HCT116 (cell line): ENCODE data around the gene SPATA7. TPM values are rescaled to one million over a fixed set of nuclear protein-coding genes. Genes with fewer than 3 reads are reported as not detected.

ENCODE experiments used
- ATAC-seq: fragments of 200-7000 bp; cut with Tn5 transposase; 2 replicates; pipeline ENCODE4 v1.9.1; 2020; ENCODE audit warnings: mild to moderate bottlenecking, moderate library complexity
- BruUV-seq: library from RNA; stranded (reverse); fragments of 400-500 nt; replicated peaks from 2 replicates; lab custom pipeline; 2021; lab: Mats Ljungman, UMichigan
- CTCF ChIA-PET: fragments of 300-600 bp; sonication (Branson Sonifier 250); formaldehyde crosslinking; loops from one replicate; lab custom pipeline; 2021; ENCODE audit warnings: antibody characterized with exemption; lab: Charles Lee
- POLR2A ChIA-PET: fragments of 300-600, 350-600 bp; sonication (Branson Sonifier 250); formaldehyde crosslinking; loops from one replicate; lab custom pipeline; 2021; ENCODE audit warnings: antibody characterized with exemption; lab: Charles Lee
- RAD21 ChIA-PET, 2 experiments: fragments of 300-600 bp; sonication (Branson Sonifier 250); formaldehyde crosslinking; loops; one replicate each; lab custom pipeline; 2023; ENCODE audit warnings: low total read pairs in 2 of 2; ENCODE audit not compliant: uncharacterized antibody in 2 of 2, unreplicated experiment in 2 of 2, low non-redundant PET in 1 of 2; lab: Charles Lee
- DNase-seq: peaks from one replicate; pipeline ENCODE4 v3.0.0-alpha.2; 2010; ENCODE audit warnings: low read depth, low spot score
- H2AFZ ChIP-seq: fragments of 200-600 bp; shearing (Covaris generic), sonication (generic); 2 replicates; pipeline ENCODE4 v1.6.1; 2017; ENCODE audit warnings: low read depth, mixed run types, mixed read lengths, antibody characterized with exemption, low read length; ENCODE audit not compliant: poor library complexity, severe bottlenecking
- H3K27ac ChIP-seq: 2 replicates; pipeline ENCODE4 v1.5.1; 2012; ENCODE audit warnings: low read depth, low read length
- H3K27me3 ChIP-seq: fragments of 200-600 bp; sonication (generic); 2 replicates; pipeline ENCODE4 v1.6.1; 2016; ENCODE audit warnings: mixed run types, low read length, mixed read lengths; ENCODE audit not compliant: insufficient read depth
- H3K36me3 ChIP-seq, 2 experiments: fragments of 200-500 bp in 1 of 2; fragments of 200-600 bp in 1 of 2; sonication (Bioruptor generic) in 1 of 2; sonication (generic) in 1 of 2; 2 replicates each; pipeline versions ENCODE4 v1.5.1 to v1.6.1; 2014 to 2016; ENCODE audit warnings: low read length in 2 of 2, inconsistent platforms in 1 of 2, mixed read lengths in 1 of 2, mixed run types in 1 of 2; ENCODE audit not compliant: insufficient read depth in 2 of 2, control insufficient read depth in 1 of 2
- H3K4me1 ChIP-seq, 2 experiments: fragments of 200-600 bp in 1 of 2; sonication (generic) in 1 of 2; 2 replicates each; pipeline versions ENCODE4 v1.5.1 to v1.6.1; 2012 to 2017; ENCODE audit warnings: low read length in 2 of 2, inconsistent platforms in 1 of 2, mild to moderate bottlenecking in 1 of 2, mixed read lengths in 1 of 2, mixed run types in 1 of 2, moderate library complexity in 1 of 2; ENCODE audit not compliant: insufficient read depth in 2 of 2, control insufficient read depth in 1 of 2
- H3K4me2 ChIP-seq: fragments of 200-600 bp; sonication (generic); 2 replicates; pipeline ENCODE4 v1.6.1; 2017; ENCODE audit warnings: mixed run types, low read length, mixed read lengths
- H3K4me3 ChIP-seq, 2 experiments: fragments of 200-600 bp in 1 of 2; sonication (generic) in 1 of 2; replicated peaks in 1 of 2; 2 replicates each; pipeline ENCODE4 v1.5.1; 2011 to 2016; ENCODE audit warnings: low read length in 2 of 2, control low read depth in 1 of 2, low read depth in 1 of 2, mild to moderate bottlenecking in 1 of 2, mixed read lengths in 1 of 2, mixed run types in 1 of 2
- H3K79me2 ChIP-seq: fragments of 200-600 bp; sonication (generic); 2 replicates; pipeline ENCODE4 v1.6.1; 2017; ENCODE audit warnings: mild to moderate bottlenecking, mixed run types, low read length, moderate library complexity, mixed read lengths; ENCODE audit not compliant: insufficient read depth
- H3K9ac ChIP-seq: fragments of 200-600 bp; sonication (generic); 2 replicates; pipeline ENCODE4 v1.6.1; 2016; ENCODE audit warnings: low read length, mixed read lengths
- H3K9me2 ChIP-seq: fragments of 200-600 bp; sonication (generic), shearing (Covaris generic); 2 replicates; pipeline ENCODE4 v1.6.1; 2017; ENCODE audit warnings: mixed run types, mild to moderate bottlenecking, moderate library complexity; ENCODE audit not compliant: insufficient read depth
- H3K9me3 ChIP-seq, 2 experiments: fragments of 200-500 bp in 1 of 2; fragments of 200-600 bp in 1 of 2; sonication (Bioruptor generic) in 1 of 2; sonication (generic) in 1 of 2; 2 replicates each; pipeline ENCODE4 v1.6.1; 2014 to 2017; ENCODE audit warnings: low read length in 2 of 2, mixed read lengths in 2 of 2, inconsistent platforms in 1 of 2, low read depth in 1 of 2, mild to moderate bottlenecking in 1 of 2, mixed run types in 1 of 2, moderate library complexity in 1 of 2; ENCODE audit not compliant: control insufficient read depth in 1 of 2, insufficient read depth in 1 of 2
- H4K20me1 ChIP-seq: fragments of 200-600 bp; sonication (generic), shearing (Covaris generic); 2 replicates; pipeline ENCODE4 v1.6.1; 2017; ENCODE audit warnings: mixed run types, mild to moderate bottlenecking, moderate library complexity; ENCODE audit not compliant: insufficient read depth
- ATF3 ChIP-seq: IDR thresholded peaks from 2 replicates; pipeline ENCODE4 v1.6.1; 2012
- CBX3 ChIP-seq: IDR thresholded peaks from 2 replicates; pipeline ENCODE4 v1.6.1; 2012; ENCODE audit warnings: low read depth
- CEBPB ChIP-seq: IDR thresholded peaks from 2 replicates; pipeline ENCODE4 v1.6.1; 2012; ENCODE audit warnings: low read depth
- CTCF ChIP-seq, 3 experiments: fragments of 200-600 bp in 1 of 3; sonication (generic) in 1 of 3; IDR thresholded peaks in 2 of 3; conservative IDR thresholded peaks in 1 of 3; 2 replicates each; pipeline ENCODE4 v1.5.1; 2012 to 2017; ENCODE audit warnings: low read depth in 2 of 3, low read length in 2 of 3, antibody characterized with exemption in 1 of 3, borderline replicate concordance in 1 of 3, control low read depth in 1 of 3, mild to moderate bottlenecking in 1 of 3, mixed read lengths in 1 of 3, mixed run types in 1 of 3, moderate library complexity in 1 of 3; ENCODE audit not compliant: insufficient read depth in 1 of 3
- EGR1 ChIP-seq: IDR thresholded peaks from 2 replicates; pipeline ENCODE4 v1.6.1; 2012; ENCODE audit warnings: low read depth
- ELF1 ChIP-seq: IDR thresholded peaks from 2 replicates; pipeline ENCODE4 v1.6.1; 2012; ENCODE audit warnings: low read depth, borderline replicate concordance
- EZH2 ChIP-seq: fragments of 200-600 bp; sonication (generic); IDR thresholded peaks from 2 replicates; pipeline ENCODE4 v1.6.1; 2017; ENCODE audit warnings: antibody characterized with exemption, mixed run types
- EZH2phosphoT487 ChIP-seq: fragments of 200-600 bp; IDR thresholded peaks from 2 replicates; pipeline ENCODE4 v1.6.1; 2018; ENCODE audit warnings: antibody characterized with exemption, borderline replicate concordance
- FOSL1 ChIP-seq: IDR thresholded peaks from 2 replicates; pipeline ENCODE4 v1.6.1; 2012; ENCODE audit warnings: low read depth
- JUND ChIP-seq: IDR thresholded peaks from 2 replicates; pipeline ENCODE4 v1.6.1; 2012
- MAX ChIP-seq: IDR thresholded peaks from 2 replicates; pipeline ENCODE4 v1.6.1; 2012
- RAD21 ChIP-seq: IDR thresholded peaks from 2 replicates; pipeline ENCODE4 v1.6.1; 2012; ENCODE audit warnings: low read depth, mild to moderate bottlenecking
- REST ChIP-seq: IDR thresholded peaks from 2 replicates; pipeline ENCODE4 v1.6.1; 2012; ENCODE audit warnings: low read depth
- SIN3A ChIP-seq: IDR thresholded peaks from 2 replicates; pipeline ENCODE4 v1.6.1; 2012; ENCODE audit warnings: low read depth
- SP1 ChIP-seq: IDR thresholded peaks from 2 replicates; pipeline ENCODE4 v1.6.1; 2012; ENCODE audit warnings: low read depth
- SRF ChIP-seq: IDR thresholded peaks from 2 replicates; pipeline ENCODE4 v1.6.1; 2012; ENCODE audit warnings: low read depth
- TCF7L2 ChIP-seq: IDR thresholded peaks from 2 replicates; pipeline ENCODE4 v1.7.0; 2011; ENCODE audit warnings: borderline replicate concordance, inconsistent platforms; ENCODE audit not compliant: insufficient read depth, insufficient read length; ENCODE audit errors: extremely low read depth
- intact Hi-C: fragments of 100-400 bp; cut with micrococcal nuclease; formaldehyde crosslinking; loops from 2 replicates; pipeline ENCODE4 v1.10.0; 2022
- total RNA-seq: library from RNA; stranded (reverse); gene quantifications from one replicate; pipeline ENCODE4 v1.2.1, GENCODE V29; 2021; ENCODE audit not compliant: unreplicated experiment

Gene SPATA7
- total RNA-seq, 1 experiment from 2014 or later, result 6.2 TPM

GRCh38 chr14:88477513-88478250 is 92.2 kb downstream of the SPATA7 start (continued):
- no peak for TF ChIP-seq MAX
- TF ChIP-seq JUND, result no peak
- TF ChIP-seq CEBPB, result no peak
- TF ChIP-seq CBX3, result no peak
- no peak for TF ChIP-seq FOSL1

- Histone ChIP-seq H3K9me3 (no peaks in the 10 kb centered on the region), H2AFZ (no peak overlapping the region), H4K20me1 (no peaks in the 10 kb centered on the region), H3K4me3 (no peak overlapping the region), H3K36me3 (no peaks in the 10 kb centered on the region; a peak in 1 of 4 replicates), H3K27ac (no peak overlapping the region), H3K79me2 (no peaks in the 10 kb centered on the region), H3K4me2 (no peak overlapping the region), H3K9me2 (no peaks in the 10 kb centered on the region), H3K9ac (no peak overlapping the region), H3K4me1 (no peaks in the 10 kb centered on the region), H3K27me3 (no peaks in the 10 kb centered on the region)
- ChIA-PET CTCF (no interaction called here), POLR2A (no interaction called here), RAD21 (no interaction called here)
- no peak for ATAC-seq
- BruUV-seq, result no TSS peak
- TF ChIP-seq SRF (no peak), EZH2phosphoT487 (no peak), ELF1 (no peak), JUND (no peak), RAD21 (no peak), EGR1 (no peak), TCF7L2 (no peak), CTCF (IDR thresholded peaks at IDR 0.05 in 2 of 3, conservative IDR thresholded peaks at IDR 0.05 in 1 of 3; ENCODE audit: borderline replicate concordance in 1 of 3, insufficient read depth in 1 of 3, low read depth in 2 of 3, low read length in 2 of 3) (no peak), ATF3 (no peak), CEBPB (no peak), EZH2 (no peak), REST (no peak), SP1 (no peak), MAX (no peak), SIN3A (no peak)
- intact Hi-C loops, result no loop called here
- no peak for DNase-seq
These were observed 93.5 kb downstream of the SPATA7 start for GRCh38 chr14:88478931-88479330.
